Peyer's patch (tissue), 4 donors: ENCODE data around the gene ITGB8. TPM values are rescaled to one million over a fixed set of nuclear protein-coding genes. Genes with fewer than 3 reads are reported as not detected.

ENCODE experiments used
- DNase-seq, 3 donors: peaks; one replicate each; pipeline ENCODE4 v3.0.0-alpha.2; 2017 to 2019
- H3K27ac ChIP-seq, 4 donors: fragments of 200-600 bp; sonication (generic); one replicate each; pipeline ENCODE4 v1.5.1; 2016 to 2019
- H3K27me3 ChIP-seq, 2 donors: fragments of 200-600 bp; sonication (generic); one replicate each; pipeline ENCODE4 v1.5.1; 2019
- H3K36me3 ChIP-seq, 3 donors: fragments of 200-600 bp; sonication (generic); one replicate each; pipeline ENCODE4 v1.5.1; 2016 to 2019
- H3K4me1 ChIP-seq, 4 donors: fragments of 200-600 bp; sonication (generic); one replicate each; pipeline ENCODE4 v1.5.1; 2016 to 2019
- H3K4me3 ChIP-seq, 4 donors: fragments of 200-600 bp; sonication (generic); 1 replicate in 3 of 4; 2 replicates in 1 of 4; pipeline ENCODE4 v1.5.1; 2016 to 2019; ENCODE audit warnings: mild to moderate bottlenecking in 1 of 4
- H3K9me3 ChIP-seq, 4 donors: fragments of 200-600 bp; sonication (generic); one replicate each; pipeline ENCODE4 v1.5.1; 2016 to 2019; ENCODE audit warnings: mild to moderate bottlenecking in 1 of 4
- POLR2A ChIP-seq, 2 donors: fragments of 450-650 bp; IDR thresholded peaks; one replicate each; pipeline ENCODE4 v1.5.1; 2017; ENCODE audit warnings: antibody characterized with exemption in 2 of 2, mild to moderate bottlenecking in 2 of 2, moderate library complexity in 2 of 2
- total RNA-seq, 4 donors: library from RNA; depleted of rRNA; stranded (reverse); fragments of >200 nt; gene quantifications; one replicate each; pipeline ENCODE4 v1.1.0, GENCODE V29; 2016
- TF ChIP-seq, protein P1 (sequence below), 6 experiments: fragments of 450-650 bp in 4 of 6; fragments of 200-600 bp in 2 of 6; sonication (generic) in 1 of 6; IDR thresholded peaks; one replicate each; pipeline ENCODE4 v1.5.1; 2017 to 2019; ENCODE audit warnings: antibody characterized with exemption in 6 of 6, mild to moderate bottlenecking in 3 of 6, moderate library complexity in 1 of 6

Gene ITGB8
- total RNA-seq, 4 donors from 2014 or later: 20.6 to 45.8 (median 32.7) TPM

DNA sequence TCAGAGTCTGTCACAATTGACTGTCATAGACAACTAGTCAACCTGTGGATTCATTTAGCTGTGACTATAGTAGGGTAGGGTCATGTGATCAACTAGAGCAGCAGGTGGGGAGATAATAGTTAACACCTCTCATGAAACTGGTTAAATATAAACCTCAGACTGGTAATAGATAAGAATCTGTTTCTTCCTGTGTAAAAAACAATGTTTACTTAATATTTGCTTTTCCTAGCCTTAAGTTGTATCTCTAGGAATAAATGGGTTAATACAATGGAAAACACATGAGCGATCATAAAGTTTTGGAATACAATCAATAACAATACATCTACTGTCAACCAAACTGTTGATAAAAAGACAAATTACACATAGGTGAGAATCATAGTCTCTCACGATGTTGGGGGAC, 43.4 kb upstream of the ITGB8 start:
- Histone ChIP-seq H3K27me3 (no peaks in the 10 kb centered on the region), H3K4me3 (no peak overlapping the region), H3K27ac (no peak overlapping the region), H3K36me3 (no peaks in the 10 kb centered on the region), H3K4me1 (no peaks in the 10 kb centered on the region), H3K9me3 (no peaks in the 10 kb centered on the region)
- no peak for TF ChIP-seq POLR2A (IDR thresholded peaks at IDR 0.05)
- TF ChIP-seq, protein P1, sequence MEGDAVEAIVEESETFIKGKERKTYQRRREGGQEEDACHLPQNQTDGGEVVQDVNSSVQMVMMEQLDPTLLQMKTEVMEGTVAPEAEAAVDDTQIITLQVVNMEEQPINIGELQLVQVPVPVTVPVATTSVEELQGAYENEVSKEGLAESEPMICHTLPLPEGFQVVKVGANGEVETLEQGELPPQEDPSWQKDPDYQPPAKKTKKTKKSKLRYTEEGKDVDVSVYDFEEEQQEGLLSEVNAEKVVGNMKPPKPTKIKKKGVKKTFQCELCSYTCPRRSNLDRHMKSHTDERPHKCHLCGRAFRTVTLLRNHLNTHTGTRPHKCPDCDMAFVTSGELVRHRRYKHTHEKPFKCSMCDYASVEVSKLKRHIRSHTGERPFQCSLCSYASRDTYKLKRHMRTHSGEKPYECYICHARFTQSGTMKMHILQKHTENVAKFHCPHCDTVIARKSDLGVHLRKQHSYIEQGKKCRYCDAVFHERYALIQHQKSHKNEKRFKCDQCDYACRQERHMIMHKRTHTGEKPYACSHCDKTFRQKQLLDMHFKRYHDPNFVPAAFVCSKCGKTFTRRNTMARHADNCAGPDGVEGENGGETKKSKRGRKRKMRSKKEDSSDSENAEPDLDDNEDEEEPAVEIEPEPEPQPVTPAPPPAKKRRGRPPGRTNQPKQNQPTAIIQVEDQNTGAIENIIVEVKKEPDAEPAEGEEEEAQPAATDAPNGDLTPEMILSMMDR (IDR thresholded peaks at IDR 0.05): no peak
- DNase-seq: no peak

DNA sequence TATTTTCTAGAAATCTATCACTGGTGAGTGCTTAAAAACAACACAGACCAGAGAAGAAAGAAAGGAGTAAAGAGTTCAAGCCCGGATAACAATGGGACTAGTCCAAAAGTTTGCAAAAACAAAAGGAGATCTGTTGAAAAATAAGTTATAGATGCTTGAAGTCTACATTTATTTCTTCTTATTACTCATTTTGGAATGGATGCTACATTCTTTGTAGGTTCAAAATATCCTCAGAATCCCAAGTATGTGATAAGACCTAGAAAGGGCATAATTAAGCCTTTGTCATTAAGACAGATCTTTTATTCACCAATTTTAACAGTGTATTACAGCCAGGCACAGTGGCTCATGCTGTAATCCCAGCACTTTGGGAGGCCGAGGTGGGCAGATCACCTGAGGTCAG, 42.7 kb upstream of the ITGB8 start:
- DNase-seq: no peak
- Histone ChIP-seq H3K36me3 (no peaks in the 10 kb centered on the region), H3K4me3 (no peak overlapping the region), H3K9me3 (no peaks in the 10 kb centered on the region), H3K27me3 (no peaks in the 10 kb centered on the region), H3K4me1 (no peaks in the 10 kb centered on the region), H3K27ac (no peak overlapping the region)
- no peak for TF ChIP-seq POLR2A (IDR thresholded peaks at IDR 0.05)
- TF ChIP-seq, protein P1 (IDR thresholded peaks at IDR 0.05): no peak

DNA sequence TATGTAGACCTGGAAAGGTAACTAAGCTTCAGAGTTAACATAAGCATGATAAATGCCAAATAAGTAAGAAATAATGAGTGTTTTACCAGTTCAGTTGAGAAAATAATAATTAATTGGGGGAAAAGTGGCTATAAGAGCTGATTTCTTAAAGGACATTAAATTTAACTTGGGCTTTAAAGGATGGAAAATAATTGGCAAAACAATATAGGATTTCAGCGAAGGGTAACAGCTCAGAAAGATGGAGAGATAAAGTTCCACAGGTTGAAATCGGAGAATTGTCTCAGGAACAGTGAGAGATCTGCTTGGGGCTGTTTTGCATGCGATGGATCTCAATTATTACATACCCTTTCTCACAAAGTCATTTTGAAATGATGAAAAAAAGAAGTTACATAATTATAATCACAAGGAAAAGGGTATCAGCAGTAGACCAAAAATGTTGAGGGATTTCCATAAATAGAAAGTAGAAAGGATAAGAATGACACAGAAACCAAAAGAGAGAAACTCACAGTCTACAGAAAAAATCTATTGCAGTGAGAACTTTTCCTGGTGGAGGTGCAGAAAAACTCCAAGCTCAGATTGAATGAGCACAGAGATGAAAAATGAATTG, 40.1 kb upstream of the ITGB8 start:
- Histone ChIP-seq H3K27me3 (no peaks in the 10 kb centered on the region), H3K27ac (no peak overlapping the region), H3K36me3 (no peaks in the 10 kb centered on the region), H3K9me3 (no peaks in the 10 kb centered on the region), H3K4me1 (no peaks in the 10 kb centered on the region), H3K4me3 (no peak overlapping the region)
- DNase-seq: no peak
- no peak for TF ChIP-seq POLR2A (IDR thresholded peaks at IDR 0.05)
- TF ChIP-seq, protein P1 (IDR thresholded peaks at IDR 0.05): no peak

DNA sequence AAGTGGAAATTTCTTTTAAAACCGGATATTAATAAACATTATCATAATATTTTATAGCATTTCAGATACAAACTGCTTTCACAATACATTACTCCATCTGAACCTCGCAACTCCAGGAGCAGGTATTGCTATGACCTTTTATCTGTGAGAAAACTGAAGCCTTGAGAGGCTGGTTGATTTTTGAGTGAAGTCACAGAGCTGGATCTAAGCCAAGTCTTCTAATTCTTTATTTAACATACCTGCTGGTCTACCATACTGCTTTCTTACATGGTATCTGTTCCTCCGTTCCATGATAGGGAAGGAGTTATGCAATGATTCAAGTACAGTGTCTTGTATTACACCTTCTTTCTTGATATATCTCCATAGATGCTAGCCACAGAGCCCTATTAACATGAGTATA, 37.4 kb upstream of the ITGB8 start:
- Histone ChIP-seq H3K4me1 (no peaks in the 10 kb centered on the region), H3K27me3 (no peaks in the 10 kb centered on the region), H3K27ac (no peak overlapping the region), H3K36me3 (no peaks in the 10 kb centered on the region), H3K9me3 (no peaks in the 10 kb centered on the region), H3K4me3 (no peak overlapping the region)
- TF ChIP-seq POLR2A (IDR thresholded peaks at IDR 0.05): no peak
- TF ChIP-seq, protein P1 (IDR thresholded peaks at IDR 0.05): no peak
- DNase-seq: no peak

DNA sequence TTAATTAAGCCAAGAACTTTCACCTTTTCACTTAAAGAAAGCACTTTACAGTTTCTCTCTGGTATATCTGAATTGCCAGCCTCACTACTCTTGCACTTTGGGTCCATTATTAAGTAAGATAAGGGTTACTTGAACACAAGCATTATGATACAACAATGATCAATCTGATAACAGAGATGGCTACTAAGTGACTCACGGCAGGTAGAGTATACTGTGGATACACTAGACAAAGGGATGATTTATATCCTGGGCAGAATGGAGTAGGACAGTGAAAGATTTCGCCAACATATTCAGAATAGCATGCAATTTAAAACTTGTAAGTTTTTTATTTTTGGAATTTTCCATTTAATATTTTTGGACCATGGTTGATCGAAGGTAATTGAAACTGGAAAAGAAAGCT, 34.3 kb upstream of the ITGB8 start:
- no peaks in the 10 kb centered on the region for H3K4me1 ChIP-seq
- no peak overlapping the region for H3K4me3 ChIP-seq
- peak overlapping the region in 1 of 4 donors; percentile 5 for H3K27ac ChIP-seq
- no peak for DNase-seq
- H3K27me3 ChIP-seq: no peaks in the 10 kb centered on the region
- no peak for TF ChIP-seq POLR2A (IDR thresholded peaks at IDR 0.05)
- TF ChIP-seq, protein P1 (IDR thresholded peaks at IDR 0.05): no peak
- no peaks in the 10 kb centered on the region for H3K36me3 ChIP-seq
- H3K9me3 ChIP-seq: no peaks in the 10 kb centered on the region

DNA sequence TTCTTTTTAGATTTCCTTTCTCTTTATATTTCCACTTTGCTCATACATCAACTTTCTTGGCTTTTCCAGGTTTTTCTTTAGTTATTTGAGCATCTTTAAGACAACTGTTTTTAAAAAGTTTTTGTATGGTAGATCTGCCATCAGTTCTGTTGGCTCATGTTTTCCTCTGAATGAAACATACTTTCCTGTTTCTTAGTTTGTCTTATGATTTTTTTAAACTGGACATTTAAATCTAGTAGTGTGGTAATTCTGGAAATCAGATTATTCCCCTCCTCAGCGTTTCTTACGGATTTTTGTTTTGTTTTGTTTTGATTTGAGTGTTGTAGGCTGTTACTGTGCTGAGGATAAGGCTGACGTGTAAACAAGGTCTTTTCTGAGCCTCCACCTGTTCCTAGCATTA, 33.8 kb upstream of the ITGB8 start:
- DNase-seq: no peak

More for the DNA sequence above, 33.8 kb upstream of the ITGB8 start:
- Histone ChIP-seq H3K9me3 (no peaks in the 10 kb centered on the region), H3K27me3 (no peaks in the 10 kb centered on the region), H3K4me1 (no peaks in the 10 kb centered on the region), H3K27ac (no peak overlapping the region), H3K4me3 (no peak overlapping the region), H3K36me3 (no peaks in the 10 kb centered on the region)
- TF ChIP-seq, protein P1 (IDR thresholded peaks at IDR 0.05): no peak
